Astrocyte (in vitro differentiated cells and primary cell): ENCODE measurements around the gene ABHD16A. TPM values are rescaled to one million over a fixed set of nuclear protein-coding genes. Genes with fewer than 3 reads are reported as not detected.
A peak's percentile ranks its signal among the peaks of the same experiment; 100 is the strongest.

Experiments
- DNase-seq: peaks from one replicate; pipeline ENCODE4 v3.0.0-alpha.2; 2010; ENCODE audit warnings: low read depth
- FAIRE-seq: peaks from 2 replicates; lab custom pipeline; 2011; peaks lifted over from hg19 to GRCh38; lab: Jason Lieb, UNC
- H2AFZ ChIP-seq: 2 replicates; pipeline ENCODE4 v1.6.0; 2012; ENCODE audit warnings: low read depth, low read length, inconsistent platforms
- H3K27ac ChIP-seq: 2 replicates; pipeline ENCODE4 v1.5.1; 2011; ENCODE audit warnings: low read depth, low read length, inconsistent platforms
- H3K27me3 ChIP-seq: 2 replicates; pipeline ENCODE4 v1.6.0; 2011; ENCODE audit warnings: low read length, inconsistent platforms; ENCODE audit not compliant: insufficient read depth
- H3K36me3 ChIP-seq: 2 replicates; pipeline ENCODE4 v1.5.1; 2011; ENCODE audit warnings: low read length, inconsistent platforms; ENCODE audit not compliant: insufficient read depth
- H3K4me1 ChIP-seq: 2 replicates; pipeline ENCODE4 v1.5.1; 2011; ENCODE audit warnings: low read length, inconsistent platforms; ENCODE audit not compliant: insufficient read depth
- H3K4me2 ChIP-seq: 2 replicates; pipeline ENCODE4 v1.6.0; 2012; ENCODE audit warnings: low read length, inconsistent platforms
- H3K4me3 ChIP-seq: 2 replicates; pipeline ENCODE4 v1.5.1; 2011; ENCODE audit warnings: low read depth, mild to moderate bottlenecking, low read length, inconsistent platforms; ENCODE audit not compliant: insufficient read depth
- H3K79me2 ChIP-seq: 2 replicates; pipeline ENCODE4 v1.6.0; 2012; ENCODE audit warnings: mild to moderate bottlenecking, low read length, inconsistent platforms; ENCODE audit not compliant: insufficient read depth
- H3K9ac ChIP-seq: 2 replicates; pipeline ENCODE4 v1.6.0; 2012; ENCODE audit warnings: mild to moderate bottlenecking, low read length, inconsistent platforms
- H3K9me3 ChIP-seq: 2 replicates; pipeline ENCODE4 v1.5.1; 2012; ENCODE audit warnings: low read depth, mild to moderate bottlenecking, low read length, inconsistent platforms; ENCODE audit not compliant: insufficient read depth
- H4K20me1 ChIP-seq: 2 replicates; pipeline ENCODE4 v1.6.0; 2012; ENCODE audit warnings: low read length, inconsistent platforms; ENCODE audit not compliant: insufficient read depth
- H3K27ac Mint-ChIP-seq: one replicate; pipeline ENCODE4 v1.8.0; 2021; ENCODE audit warnings: mild to moderate bottlenecking, mixed read lengths; ENCODE audit not compliant: unreplicated experiment
- H3K27me3 Mint-ChIP-seq: one replicate; pipeline ENCODE4 v1.8.0; 2021; ENCODE audit warnings: low read depth, mixed read lengths; ENCODE audit not compliant: unreplicated experiment
- H3K36me3 Mint-ChIP-seq: one replicate; pipeline ENCODE4 v1.8.0; 2021; ENCODE audit warnings: low read depth, mixed read lengths; ENCODE audit not compliant: unreplicated experiment
- H3K4me1 Mint-ChIP-seq: one replicate; pipeline ENCODE4 v1.8.0; 2021; ENCODE audit warnings: low read depth, mixed read lengths; ENCODE audit not compliant: unreplicated experiment
- H3K4me3 Mint-ChIP-seq: one replicate; pipeline ENCODE4 v1.8.0; 2021; ENCODE audit warnings: mild to moderate bottlenecking, moderate library complexity, mixed read lengths; ENCODE audit not compliant: unreplicated experiment
- H3K9me3 Mint-ChIP-seq: one replicate; pipeline ENCODE4 v1.8.0; 2021; ENCODE audit warnings: mild to moderate bottlenecking, mixed read lengths; ENCODE audit not compliant: unreplicated experiment
- CTCF ChIP-seq: IDR thresholded peaks from 2 replicates; pipeline ENCODE4 v1.5.1; 2011; ENCODE audit warnings: low read depth, mild to moderate bottlenecking, inconsistent platforms, low read length, moderate library complexity; ENCODE audit not compliant: insufficient read depth
- EZH2 ChIP-seq: IDR thresholded peaks from 2 replicates; pipeline ENCODE4 v1.6.1; 2012; ENCODE audit warnings: mild to moderate bottlenecking, low read length, inconsistent platforms; ENCODE audit not compliant: insufficient read depth
- total RNA-seq: library from RNA; stranded (reverse); gene quantifications from 2 replicates; pipeline ENCODE4 v1.2.1, GENCODE V29; 2021

The ABHD16A gene
- total RNA-seq, 1 donor from 2014 or later = 38.3 TPM

- no peak overlapping the region for H3K4me3 ChIP-seq
- Mint-ChIP-seq H3K4me3 (peak overlapping the region; percentile 35), H3K36me3 (peaks cover 25% of the 10 kb centered on the region), H3K27me3 (no peaks in the 10 kb centered on the region), H3K9me3 (no peaks in the 10 kb centered on the region), H3K27ac (no peak overlapping the region), H3K4me1 (peaks cover 3% of the 10 kb centered on the region)
- TF ChIP-seq CTCF = no peak
- FAIRE-seq = no peak
- H3K9ac ChIP-seq = no peak overlapping the region
- H3K36me3 ChIP-seq = peaks cover 56% of the 10 kb centered on the region
- no peak overlapping the region for H3K4me2 ChIP-seq
- no peak overlapping the region for H3K27ac ChIP-seq
- peaks cover 13% of the 10 kb centered on the region for H3K4me1 ChIP-seq
- no peak for DNase-seq
- H3K27me3 ChIP-seq = no peaks in the 10 kb centered on the region
- H3K79me2 ChIP-seq = peaks cover 3% of the 10 kb centered on the region
- no peaks in the 10 kb centered on the region for H3K9me3 ChIP-seq
- peaks cover 47% of the 10 kb centered on the region for H4K20me1 ChIP-seq
- H2AFZ ChIP-seq = no peak overlapping the region
Observed at GRCh38 chr6:31641370-31641769, 61.8 kb downstream of the ABHD16A start.

- no peak overlapping the region for H3K4me3 Mint-ChIP-seq
- Histone ChIP-seq H3K4me3 (no peak overlapping the region), H3K79me2 (peaks cover 3% of the 10 kb centered on the region), H3K9me3 (no peaks in the 10 kb centered on the region), H3K27ac (no peak overlapping the region), H4K20me1 (peaks cover 55% of the 10 kb centered on the region), H3K27me3 (no peaks in the 10 kb centered on the region), H2AFZ (no peak overlapping the region), H3K9ac (no peak overlapping the region), H3K4me1 (peaks cover 13% of the 10 kb centered on the region), H3K4me2 (no peak overlapping the region), H3K36me3 (peaks cover 58% of the 10 kb centered on the region)
- no peaks in the 10 kb centered on the region for H3K27me3 Mint-ChIP-seq
- DNase-seq (no peak), FAIRE-seq (no peak)
- no peaks in the 10 kb centered on the region for H3K9me3 Mint-ChIP-seq
- H3K4me1 Mint-ChIP-seq = peaks cover 3% of the 10 kb centered on the region
- H3K27ac Mint-ChIP-seq = peak overlapping the region; percentile 41
- H3K36me3 Mint-ChIP-seq = peaks cover 30% of the 10 kb centered on the region
- TF ChIP-seq EZH2 (no peak), CTCF (no peak)
Observed at GRCh38 chr6:31640612-31641011, 62.5 kb downstream of the ABHD16A start.

GRCh38 chr6:31639449-31639861 is 63.7 kb downstream of the ABHD16A start:
- H3K27me3 Mint-ChIP-seq = no peaks in the 10 kb centered on the region
- Histone ChIP-seq H3K27me3 (no peaks in the 10 kb centered on the region), H3K36me3 (peaks cover 58% of the 10 kb centered on the region), H3K4me3 (no peak overlapping the region), H4K20me1 (peaks cover 56% of the 10 kb centered on the region), H3K9me3 (no peaks in the 10 kb centered on the region), H3K4me1 (peaks cover 13% of the 10 kb centered on the region), H2AFZ (no peak overlapping the region), H3K4me2 (peak overlapping the region; percentile 62), H3K79me2 (no peaks in the 10 kb centered on the region), H3K9ac (peak overlapping the region; percentile 57), H3K27ac (peak overlapping the region; percentile 55)
- TF ChIP-seq CTCF (no peak), EZH2 (no peak)
- DNase-seq (peak; percentile 72), FAIRE-seq (no peak)
- peaks cover 3% of the 10 kb centered on the region for H3K4me1 Mint-ChIP-seq
- H3K27ac Mint-ChIP-seq = no peak overlapping the region
- H3K36me3 Mint-ChIP-seq = peaks cover 30% of the 10 kb centered on the region
- H3K4me3 Mint-ChIP-seq = no peak overlapping the region
- no peaks in the 10 kb centered on the region for H3K9me3 Mint-ChIP-seq
